Prostate gland (tissue), 2 donors: Measurements from ENCODE around the gene TUBE1.

Source experiments
- CTCF ChIP-seq, 4 experiments: fragments of 200-600 bp in 2 of 4; fragments of 450-650 bp in 2 of 4; sonication (generic) in 2 of 4; IDR thresholded peaks; 1 replicate in 3 of 4; 2 replicates in 1 of 4; pipeline ENCODE4 v1.5.1; 2016 to 2019; ENCODE audit warnings: antibody characterized with exemption in 4 of 4, mild to moderate bottlenecking in 2 of 4, moderate library complexity in 2 of 4
- POLR2AphosphoS5 ChIP-seq: sonication (generic); formaldehyde crosslinking; IDR thresholded peaks from one replicate; pipeline ENCODE4 v1.6.1; 2017; ENCODE audit warnings: antibody characterized with exemption

DNA sequence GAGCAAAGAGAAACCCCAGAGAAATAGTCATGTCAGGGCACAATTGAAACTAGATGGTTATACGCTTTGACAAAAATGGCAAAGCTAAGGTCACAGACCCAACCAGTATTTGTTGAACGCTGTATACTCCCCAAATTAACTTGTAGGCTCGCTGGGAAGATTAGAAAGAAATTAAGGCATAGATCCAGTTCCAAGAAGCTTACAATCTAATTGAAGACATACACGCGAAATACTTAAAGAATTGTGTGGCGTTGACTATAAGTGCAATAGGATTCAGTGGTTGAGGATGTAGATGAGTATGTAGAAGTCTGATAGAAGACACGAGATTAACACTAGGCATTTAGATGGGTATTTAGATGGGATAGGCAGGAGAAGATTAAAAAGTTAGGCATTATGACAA lies 634 bp upstream of the TUBE1 start:
- TF ChIP-seq CTCF (IDR thresholded peaks at IDR 0.05) = no peak
- TF ChIP-seq POLR2AphosphoS5 = no peak
